WTC11 (cell line): ENCODE results near the gene CDC73.

ENCODE experiments used
- CREB1 ChIP-seq: sonication (generic); formaldehyde crosslinking; IDR thresholded peaks from 2 replicates; pipeline ENCODE4 v1.8.0; 2023; ENCODE audit warnings: mild to moderate bottlenecking, missing genetic modification reagents
- CTCF ChIP-seq: fragments of 200-600 bp; IDR thresholded peaks from 2 replicates; pipeline ENCODE4 v1.8.0; 2022; ENCODE audit warnings: antibody characterized with exemption
- E2F1 ChIP-seq: sonication (generic); formaldehyde crosslinking; IDR thresholded peaks from 2 replicates; pipeline ENCODE4 v1.8.0; 2022; ENCODE audit warnings: mild to moderate bottlenecking, missing genetic modification reagents
- FOXJ3 ChIP-seq: sonication (generic); formaldehyde crosslinking; IDR thresholded peaks from 2 replicates; pipeline ENCODE4 v1.9.0; 2021; ENCODE audit warnings: missing genetic modification reagents, mild to moderate bottlenecking, borderline replicate concordance
- KAT7 ChIP-seq: sonication (generic); formaldehyde crosslinking; IDR thresholded peaks from 2 replicates; pipeline ENCODE4 v1.8.1; 2023; ENCODE audit warnings: missing genetic modification reagents, mild to moderate bottlenecking, borderline replicate concordance
- MAX ChIP-seq: sonication (generic); formaldehyde crosslinking; IDR thresholded peaks from 2 replicates; pipeline ENCODE4 v1.8.0; 2022; ENCODE audit warnings: mild to moderate bottlenecking, missing genetic modification reagents
- SMAD4 ChIP-seq: sonication (generic); formaldehyde crosslinking; IDR thresholded peaks from 2 replicates; pipeline ENCODE4 v1.8.0; 2022; ENCODE audit warnings: mild to moderate bottlenecking, missing genetic modification reagents
- SP1 ChIP-seq: sonication (generic); formaldehyde crosslinking; conservative IDR thresholded peaks from 2 replicates; pipeline ENCODE4 v1.8.1; 2022; ENCODE audit warnings: missing genetic modification reagents
- TCF7 ChIP-seq: sonication (generic); formaldehyde crosslinking; IDR thresholded peaks from 2 replicates; pipeline ENCODE4 v1.8.0; 2022; ENCODE audit warnings: mild to moderate bottlenecking, low read depth, missing genetic modification reagents, moderate library complexity
- ZNF121 ChIP-seq: sonication (generic); formaldehyde crosslinking; IDR thresholded peaks from 2 replicates; pipeline ENCODE4 v1.8.0; 2023; ENCODE audit warnings: missing genetic modification reagents
- ZNF396 ChIP-seq: fragments of 250-450 bp; sonication (Bioruptor Pico); IDR thresholded peaks from 2 replicates; pipeline ENCODE4 v1.8.0; 2021; ENCODE audit warnings: mild to moderate bottlenecking, moderate library complexity, borderline replicate concordance

GRCh38 chr1:193120604-193121166 lies 1.1 kb upstream of the CDC73 start:
- TF ChIP-seq SP1 (CRISPR knock-in tag) = no peak
- TF ChIP-seq ZNF121 (CRISPR knock-in tag) = no peak
- no peak for TF ChIP-seq CTCF
- TF ChIP-seq MAX (CRISPR knock-in tag) = no peak
- no peak for TF ChIP-seq KAT7 (CRISPR knock-in tag)
- TF ChIP-seq E2F1 (CRISPR knock-in tag) = no peak
- TF ChIP-seq TCF7 (CRISPR knock-in tag) = no peak
- TF ChIP-seq FOXJ3 (CRISPR knock-in tag) = no peak
- no peak for TF ChIP-seq ZNF396 (CRISPR knock-in tag)
- no peak for TF ChIP-seq CREB1 (CRISPR knock-in tag)
- TF ChIP-seq SMAD4 (CRISPR knock-in tag) = no peak
